HG02870 (cell line): ENCODE measurements around the gene GATA3.

ENCODE experiments used
- ATAC-seq: cut with Tn5 transposase; IDR thresholded peaks from one replicate; pipeline ENCODE4 v1.9.1; 2021; ENCODE audit warnings: mild to moderate bottlenecking, moderate library complexity; ENCODE audit not compliant: unreplicated experiment

Gene GATA3

GRCh38 chr10:8088504-8088903 is 34.0 kb downstream of the GATA3 start:
- no peak for ATAC-seq

GRCh38 chr10:8092428-8092827 is 37.9 kb downstream of the GATA3 start:
- ATAC-seq: no peak

- ATAC-seq: no peak
These were observed 41.5 kb downstream of the GATA3 start for GRCh38 chr10:8095959-8096358.

- no peak for ATAC-seq
These were observed 42.4 kb downstream of the GATA3 start for GRCh38 chr10:8096931-8097330.

- no peak for ATAC-seq
These were observed 45.9 kb downstream of the GATA3 start for GRCh38 chr10:8100366-8100765.

- ATAC-seq: peak; percentile 78
These were observed 48.4 kb downstream of the GATA3 start for GRCh38 chr10:8102708-8103401.

- no peak for ATAC-seq
These were observed 49.1 kb downstream of the GATA3 start for GRCh38 chr10:8103543-8103942.

GRCh38 chr10:8104005-8104404 is 49.5 kb downstream of the GATA3 start:
- no peak for ATAC-seq

GRCh38 chr10:8104721-8105120 is 50.2 kb downstream of the GATA3 start:
- ATAC-seq: no peak

- ATAC-seq: no peak
These were observed 51.4 kb downstream of the GATA3 start for GRCh38 chr10:8105932-8106331.

GRCh38 chr10:8112230-8112905 is 57.9 kb downstream of the GATA3 start:
- ATAC-seq: no peak

- ATAC-seq: no peak
These were observed 58.5 kb downstream of the GATA3 start for GRCh38 chr10:8112942-8113442.

GRCh38 chr10:8113616-8114015 is 59.1 kb downstream of the GATA3 start:
- no peak for ATAC-seq

- ATAC-seq: no peak
These were observed 60.5 kb downstream of the GATA3 start for GRCh38 chr10:8114741-8115617.

GRCh38 chr10:8115618-8115980 is 61.1 kb downstream of the GATA3 start:
- no peak for ATAC-seq

GRCh38 chr10:8116474-8116873 is 62.0 kb downstream of the GATA3 start:
- no peak for ATAC-seq

- no peak for ATAC-seq
These were observed 62.5 kb downstream of the GATA3 start for GRCh38 chr10:8116926-8117493.

GRCh38 chr10:8121201-8121890 is 66.9 kb downstream of the GATA3 start:
- no peak for ATAC-seq

- ATAC-seq: no peak
These were observed 68.3 kb downstream of the GATA3 start for GRCh38 chr10:8122611-8123369.

GRCh38 chr10:8124436-8124835 is 69.9 kb downstream of the GATA3 start:
- ATAC-seq: no peak
